Keratinocyte (primary cell): ENCODE measurements around the gene NADSYN1. TPM values are rescaled to one million over a fixed set of nuclear protein-coding genes. Genes with fewer than 3 reads are reported as not detected.

Experiments
- DNase-seq: peaks from one replicate; pipeline ENCODE4 v3.0.0-alpha.2; 2011; ENCODE audit warnings: low read depth, missing footprints, low spot score
- FAIRE-seq: peaks from 2 replicates; lab custom pipeline; 2011; peaks lifted over from hg19 to GRCh38; lab: Jason Lieb, UNC
- H2AFZ ChIP-seq: 2 replicates; pipeline ENCODE4 v1.6.0; 2012; ENCODE audit warnings: low read length, control low read depth, inconsistent platforms; ENCODE audit not compliant: control insufficient read depth
- H3K27ac ChIP-seq: 2 replicates; pipeline ENCODE4 v1.5.1; 2011; ENCODE audit warnings: low read length; ENCODE audit not compliant: control insufficient read depth, insufficient read depth
- H3K27me3 ChIP-seq: 3 replicates; pipeline ENCODE4 v1.6.0; 2011; ENCODE audit warnings: low read length; ENCODE audit not compliant: control insufficient read depth, insufficient read depth; ENCODE audit errors: extremely low read depth
- H3K36me3 ChIP-seq, 2 experiments: 2 replicates in 1 of 2; 3 replicates in 1 of 2; pipeline ENCODE4 v1.5.1; 2011; ENCODE audit warnings: low read length in 2 of 2, mild to moderate bottlenecking in 1 of 2; ENCODE audit not compliant: control insufficient read depth in 2 of 2, insufficient read depth in 2 of 2; ENCODE audit errors: extremely low read depth in 1 of 2
- H3K4me1 ChIP-seq: 3 replicates; pipeline ENCODE4 v1.5.1; 2011; ENCODE audit warnings: low read length; ENCODE audit not compliant: control insufficient read depth, insufficient read depth; ENCODE audit errors: extremely low read depth
- H3K4me2 ChIP-seq: 3 replicates; pipeline ENCODE4 v1.6.0; 2011; ENCODE audit warnings: low read depth, low read length; ENCODE audit not compliant: control insufficient read depth, insufficient read depth; ENCODE audit errors: extremely low read depth
- H3K4me3 ChIP-seq, 3 experiments: fragments of 200-600 bp in 1 of 3; sonication (generic) in 1 of 3; 2 replicates in 2 of 3; 3 replicates in 1 of 3; pipeline ENCODE4 v1.5.1; 2011 to 2016; ENCODE audit warnings: low read length in 3 of 3, mild to moderate bottlenecking in 3 of 3, control low read depth in 2 of 3, inconsistent platforms in 1 of 3, low read depth in 1 of 3, mixed read lengths in 1 of 3, mixed run types in 1 of 3, moderate library complexity in 1 of 3; ENCODE audit not compliant: control insufficient read depth in 2 of 3, insufficient read depth in 2 of 3; ENCODE audit errors: extremely low read depth in 1 of 3
- H3K79me2 ChIP-seq: 2 replicates; pipeline ENCODE4 v1.6.0; 2012; ENCODE audit warnings: low read length; ENCODE audit not compliant: control insufficient read depth, insufficient read depth
- H3K9ac ChIP-seq: 3 replicates; pipeline ENCODE4 v1.6.0; 2011; ENCODE audit warnings: low read length; ENCODE audit not compliant: control insufficient read depth, insufficient read depth; ENCODE audit errors: extremely low read depth
- H3K9me1 ChIP-seq: 3 replicates; pipeline ENCODE4 v1.6.0; 2011; ENCODE audit warnings: low read length; ENCODE audit not compliant: control insufficient read depth, insufficient read depth; ENCODE audit errors: extremely low read depth
- H3K9me3 ChIP-seq: 2 replicates; pipeline ENCODE4 v1.5.1; 2012; ENCODE audit warnings: low read depth, low read length; ENCODE audit not compliant: control insufficient read depth
- H4K20me1 ChIP-seq: 3 replicates; pipeline ENCODE4 v1.6.0; 2011; ENCODE audit warnings: low read length; ENCODE audit not compliant: control insufficient read depth, insufficient read depth; ENCODE audit errors: extremely low read depth
- CTCF ChIP-seq, 3 experiments: IDR thresholded peaks in 1 of 3; conservative IDR thresholded peaks in 1 of 3; optimal IDR thresholded peaks in 1 of 3; 2 replicates in 2 of 3; 3 replicates in 1 of 3; pipeline versions ENCODE3 to v1.5.1; 2011; ENCODE audit warnings: low read length in 3 of 3, mild to moderate bottlenecking in 3 of 3, moderate library complexity in 2 of 3, control low read depth in 1 of 3, inconsistent platforms in 1 of 3; ENCODE audit not compliant: insufficient read depth in 2 of 3; ENCODE audit errors: extremely low read depth in 1 of 3
- EZH2 ChIP-seq: IDR thresholded peaks from one replicate; pipeline ENCODE4 v1.6.1; 2012; ENCODE audit warnings: inconsistent platforms, mild to moderate bottlenecking, low read length, moderate library complexity
- dilution Hi-C: fragments of 300-500 bp; cut with MboI; formaldehyde crosslinking; loops from one replicate; pipeline ENCODE4 v1.7.0; 2020; ENCODE audit warnings: low sequenced_read_pairs; ENCODE audit not compliant: extremely low pct_ligation_motif_present
- polyA plus RNA-seq, 5 experiments: library from polyadenylated mRNA; depleted of rRNA in 3 of 5; stranded (reverse) in 3 of 5; stranded (forward) in 1 of 5; unstranded in 1 of 5; fragments of >200 nt; gene quantifications; 1 replicate in 1 of 5; 2 replicates in 3 of 5; 3 replicates in 1 of 5; pipeline versions ENCODE4 v1.2.1 to v1.2.3, GENCODE V29; 2011 to 2012; ENCODE audit warnings: missing spikeins in 2 of 5, low read depth in 1 of 5, low replicate concordance in 1 of 5

The NADSYN1 gene
- polyA plus RNA-seq, 1 donor (not counting 4 experiments of a cell fraction or from before 2014, with no cell fraction given): 51.5 TPM

GRCh38 chr11:71507102-71507501 lies 54.1 kb downstream of the NADSYN1 start:
- Histone ChIP-seq H3K9me1 (no peaks in the 10 kb centered on the region), H4K20me1 (no peaks in the 10 kb centered on the region), H3K27ac (no peak overlapping the region), H3K9me3 (no peaks in the 10 kb centered on the region), H3K9ac (no peak overlapping the region), H3K27me3 (no peaks in the 10 kb centered on the region), H3K4me2 (no peak overlapping the region), H3K4me3 (no peak overlapping the region), H2AFZ (no peak overlapping the region), H3K79me2 (no peaks in the 10 kb centered on the region), H3K4me1 (no peaks in the 10 kb centered on the region), H3K36me3 (peaks cover 0 to 5% of the 10 kb centered on the region in 2 experiments)
- FAIRE-seq (no peak), DNase-seq (no peak)
- TF ChIP-seq EZH2: no peak
- TF ChIP-seq CTCF (optimal IDR thresholded peaks at IDR 0.05 in 1 of 3, IDR thresholded peaks at IDR 0.05 in 1 of 3, conservative IDR thresholded peaks at IDR 0.05 in 1 of 3; ENCODE audit: extremely low read depth in 1 of 3, insufficient read depth in 2 of 3, low read length in 3 of 3): no peak
- dilution Hi-C loops: no loop called here

- Histone ChIP-seq H2AFZ (no peak overlapping the region), H3K4me1 (no peaks in the 10 kb centered on the region), H3K79me2 (no peaks in the 10 kb centered on the region), H3K4me3 (no peak overlapping the region), H3K4me2 (no peak overlapping the region), H4K20me1 (no peaks in the 10 kb centered on the region), H3K27me3 (no peaks in the 10 kb centered on the region), H3K9ac (no peak overlapping the region), H3K36me3 (no peaks in the 10 kb centered on the region), H3K9me1 (no peaks in the 10 kb centered on the region), H3K9me3 (no peaks in the 10 kb centered on the region), H3K27ac (no peak overlapping the region)
- dilution Hi-C loops: no loop called here
- TF ChIP-seq CTCF (optimal IDR thresholded peaks at IDR 0.05 in 1 of 3, IDR thresholded peaks at IDR 0.05 in 1 of 3, conservative IDR thresholded peaks at IDR 0.05 in 1 of 3; ENCODE audit: extremely low read depth in 1 of 3, insufficient read depth in 2 of 3, low read length in 3 of 3) (no peak), EZH2 (no peak)
- DNase-seq: no peak
- no peak for FAIRE-seq
Observed at GRCh38 chr11:71518506-71519471, 65.8 kb downstream of the NADSYN1 start.
